GF-D8 (cell line): ENCODE measurements around the gene MAX.
"Not testable (repeated sequence)": the region's sequence is repeated elsewhere in the genome, so short reads cannot be mapped to it uniquely, and the experiment has no call there.

Experiments used
- DNase-seq: peaks from one replicate; lab custom pipeline; 2025; lab: John Stamatoyannopoulos, UW

MAX gene

GRCh38 chr14:65104791-65105190, 2.5 kb upstream of the MAX start:
- no peak for DNase-seq

DNA sequence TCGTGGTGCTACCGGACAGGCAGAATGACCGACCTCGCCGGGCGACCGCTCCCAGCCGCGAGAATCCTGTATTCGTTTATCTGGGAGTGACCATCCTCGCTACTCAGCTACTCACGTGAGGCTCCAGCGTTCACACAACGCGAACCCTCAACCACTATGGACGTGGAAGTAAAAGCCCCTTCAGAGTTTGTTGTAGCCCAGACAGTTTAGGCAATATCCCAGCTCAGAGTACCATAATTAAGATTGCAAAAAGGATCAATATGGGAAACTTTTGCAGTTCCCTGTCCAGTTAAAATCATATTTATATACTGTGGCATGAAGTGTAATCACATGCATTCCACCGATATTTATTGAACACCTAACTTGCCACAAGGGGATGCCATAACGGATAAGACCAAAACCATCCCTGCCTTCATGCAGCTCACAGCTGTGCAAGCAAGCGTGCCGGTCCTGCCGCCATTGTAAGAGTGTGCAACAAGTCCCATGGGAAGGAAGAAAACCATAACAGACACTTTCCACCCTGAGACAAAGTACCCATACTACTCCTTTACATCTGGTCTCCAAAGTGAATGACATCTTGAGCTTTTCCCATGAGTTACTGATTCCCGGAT, 938 bp upstream of the MAX start:
- no peak for DNase-seq

GRCh38 chr14:65101631-65102440, 481 bp downstream of the MAX start:
- no peak for DNase-seq

- DNase-seq, result no peak
Observed at GRCh38 chr14:65100922-65101541, 1.3 kb downstream of the MAX start.

GRCh38 chr14:65098586-65098985, 3.7 kb downstream of the MAX start:
- no peak for DNase-seq

- no peak for DNase-seq
Observed at GRCh38 chr14:65096323-65097089, 5.8 kb downstream of the MAX start.

GRCh38 chr14:65095633-65096205, 6.6 kb downstream of the MAX start:
- no peak for DNase-seq

DNA sequence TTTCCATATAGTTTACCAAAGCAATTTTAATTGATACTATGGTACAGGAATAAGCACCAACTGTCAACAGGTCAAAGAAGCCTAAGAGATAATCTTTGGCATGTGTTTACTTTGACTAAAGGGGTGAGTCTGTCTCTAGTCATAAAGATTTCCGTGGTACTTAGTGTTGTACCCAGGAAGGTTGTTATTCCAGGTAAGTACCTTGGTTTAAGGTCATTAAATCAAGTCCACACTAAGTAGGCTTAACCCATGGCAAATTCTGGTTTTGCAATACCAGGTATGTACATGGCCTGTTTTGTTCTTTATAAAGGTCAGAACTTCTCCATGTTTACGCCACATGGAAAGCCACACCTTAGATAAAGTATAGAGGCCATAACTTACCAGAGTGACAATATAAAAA, 10.0 kb downstream of the MAX start:
- no peak for DNase-seq

- not testable (repeated sequence) for DNase-seq
Observed at GRCh38 chr14:65087835-65088234, 14.5 kb downstream of the MAX start.

DNA sequence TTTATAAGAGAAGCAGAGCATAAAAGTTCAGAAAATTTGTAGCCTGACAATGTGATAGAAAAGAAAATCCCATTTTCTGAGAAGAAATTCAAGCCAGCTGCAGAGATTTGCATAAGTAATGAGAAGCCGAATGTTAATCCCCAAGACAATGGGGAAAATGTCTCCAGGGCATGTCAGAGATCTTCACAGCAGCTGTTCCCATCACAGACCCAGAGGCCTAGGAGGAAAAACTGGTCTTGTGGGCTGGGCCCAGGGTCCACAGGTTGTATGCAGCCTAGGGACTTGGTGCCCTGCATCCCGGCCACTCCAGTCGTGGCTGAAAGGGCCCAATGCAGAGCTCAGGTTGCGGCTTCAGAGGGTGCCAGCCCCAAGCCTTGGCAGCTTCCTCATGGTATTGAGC, 15.6 kb downstream of the MAX start:
- not testable (repeated sequence) for DNase-seq

GRCh38 chr14:65084554-65085505, 17.5 kb downstream of the MAX start:
- DNase-seq, result no peak

DNA sequence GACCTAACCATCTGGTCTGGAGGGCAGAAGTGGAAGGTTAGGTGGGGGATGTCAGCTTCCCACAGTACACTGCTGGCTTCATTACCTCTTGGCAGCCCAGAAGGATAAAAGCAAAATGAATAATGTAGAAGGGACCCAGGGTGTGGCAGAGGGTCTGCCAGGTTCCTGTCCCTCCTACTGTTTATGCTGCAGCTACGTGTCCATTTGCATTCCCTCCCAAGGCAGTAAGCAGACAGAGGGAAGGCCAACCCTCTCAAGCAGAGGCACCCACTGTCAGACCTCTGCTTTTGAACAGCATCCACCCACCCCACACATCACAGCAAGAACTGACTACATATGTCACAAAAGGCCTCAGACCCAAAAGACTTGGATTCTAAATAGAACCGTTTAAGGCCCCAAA, 19.4 kb downstream of the MAX start:
- DNase-seq, result no peak

DNA sequence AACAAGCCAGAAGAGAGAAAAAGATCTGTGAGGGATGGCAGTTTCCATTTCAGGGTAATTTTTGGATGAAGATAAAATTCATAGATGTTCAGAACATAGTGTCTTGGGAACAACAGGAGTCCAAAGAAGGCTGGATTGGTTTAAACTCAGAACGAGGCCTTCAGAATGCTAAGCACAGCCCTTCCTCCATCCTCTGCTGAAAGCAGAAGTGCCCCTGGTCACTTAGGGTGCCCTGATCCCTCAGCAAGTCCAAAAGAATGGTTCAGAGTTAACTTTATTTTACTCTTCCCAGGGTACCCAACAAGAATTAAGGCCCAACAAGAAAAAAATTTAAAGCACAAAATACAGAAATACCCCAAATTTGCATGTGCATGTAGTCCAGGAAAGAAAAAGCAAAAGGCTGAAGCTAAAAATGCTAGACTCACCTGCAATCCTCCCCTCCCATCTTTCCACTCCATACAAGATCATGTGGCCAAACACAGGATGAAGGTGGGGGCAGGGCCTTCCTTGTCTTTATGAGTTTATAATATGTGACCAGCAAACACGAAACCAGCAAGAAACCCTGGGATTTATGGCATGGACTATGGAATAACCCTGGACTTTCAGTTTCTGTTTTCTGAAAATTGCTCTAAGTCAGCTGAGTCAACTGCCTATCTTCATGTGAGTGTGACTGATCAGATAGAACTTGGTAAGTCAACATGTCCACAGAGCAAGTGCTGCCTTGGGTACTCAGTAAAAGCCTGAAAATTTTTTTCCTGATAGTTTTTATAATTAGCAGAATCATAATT, 21.2 kb downstream of the MAX start:
- no peak for DNase-seq

DNA sequence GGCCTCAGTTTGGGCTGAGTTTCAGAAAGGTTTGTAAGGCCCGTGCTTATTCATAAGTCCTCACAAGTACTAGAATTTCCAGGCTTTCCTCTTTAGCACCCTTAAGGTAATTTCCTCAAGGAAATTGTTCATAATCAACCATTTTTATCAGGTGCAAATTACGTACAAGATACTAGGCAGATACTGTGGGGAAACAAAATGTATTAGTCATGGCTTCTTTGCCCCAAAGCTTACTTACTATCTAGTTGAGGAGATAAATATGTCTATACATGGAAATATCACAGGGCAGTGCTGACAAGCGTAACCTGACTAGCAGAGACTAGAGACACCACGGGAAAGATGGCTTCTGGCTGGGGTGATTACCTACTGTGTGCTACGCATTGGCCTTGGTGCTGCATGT, 22.5 kb downstream of the MAX start:
- no peak for DNase-seq

- peak; percentile 46 for DNase-seq
Observed at GRCh38 chr14:65079201-65079600, 23.1 kb downstream of the MAX start.

GRCh38 chr14:65077318-65077717, 25.0 kb downstream of the MAX start:
- DNase-seq, result no peak

DNA sequence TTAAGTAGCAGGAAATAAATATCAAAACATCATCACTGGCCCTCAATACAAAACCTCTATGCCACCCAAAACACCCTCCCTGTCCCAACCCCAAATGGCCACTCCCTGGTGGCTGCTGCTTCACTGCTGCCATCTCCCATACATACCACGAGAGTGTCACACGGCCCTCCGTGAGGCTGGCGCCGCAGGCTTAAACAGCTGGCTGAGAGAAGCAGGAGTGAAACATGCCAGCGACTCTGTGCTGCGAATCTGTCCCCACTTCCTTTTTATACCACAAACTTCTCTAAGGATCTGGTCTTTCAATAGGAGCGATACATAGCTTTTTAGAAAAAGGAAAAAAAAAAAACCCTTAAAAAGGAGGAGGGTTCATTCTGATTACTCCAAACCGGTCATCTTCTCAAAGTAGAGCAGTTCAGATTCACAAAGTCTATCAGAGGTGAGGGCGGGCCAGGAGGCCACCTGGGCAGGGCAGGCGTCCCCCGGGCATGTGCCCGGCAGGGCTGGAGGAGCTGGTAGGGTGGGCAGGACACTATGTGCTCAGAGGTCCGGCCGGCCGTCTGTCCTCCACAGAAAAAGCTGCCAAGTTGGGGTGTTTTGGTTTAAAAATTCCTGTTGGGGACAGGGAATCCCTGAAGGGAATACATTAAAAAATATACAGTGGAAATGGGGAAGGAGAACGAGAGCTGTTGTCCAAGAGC, 26.5 kb downstream of the MAX start:
- DNase-seq, result peak; percentile 3

- DNase-seq, result peak; percentile 49
Observed at GRCh38 chr14:65074449-65075150, 27.7 kb downstream of the MAX start.
